SK-N-SH (cell line): ENCODE data around the gene NR1H2. TPM values are rescaled to one million over a fixed set of nuclear protein-coding genes. Genes with fewer than 3 reads are reported as not detected.

ENCODE experiments used
- CTCF ChIA-PET: fragments of 300-600, 350-600 bp; formaldehyde crosslinking; extraction: SDS; loops from one replicate; lab custom pipeline; 2021; lab: Yijun Ruan, JAX
- POLR2A ChIA-PET: fragments of 350-600 bp; sonication (Branson Sonifier 250); formaldehyde crosslinking; extraction: SDS; loops from one replicate; lab custom pipeline; 2020; ENCODE audit warnings: antibody characterized with exemption, inconsistent platforms; lab: Yijun Ruan, JAX
- DNase-seq: peaks from one replicate; pipeline ENCODE4 v3.0.0; 2012
- H2AFZ ChIP-seq: fragments of 200-600 bp; sonication (generic); 2 replicates; pipeline ENCODE4 v1.8.1; 2016; ENCODE audit warnings: antibody characterized with exemption, mild to moderate bottlenecking, low read depth
- H3F3A ChIP-seq: fragments of 200-600 bp; sonication (generic); replicated peaks from 2 replicates; pipeline ENCODE3; 2016; ENCODE audit warnings: antibody characterized with exemption, mild to moderate bottlenecking; ENCODE audit not compliant: insufficient read depth
- H3K27ac ChIP-seq, 2 experiments: fragments of 200-500 bp in 1 of 2; fragments of 200-600 bp in 1 of 2; sonication (Bioruptor generic) in 1 of 2; sonication (generic), shearing (Covaris generic) in 1 of 2; 2 replicates each; pipeline versions ENCODE4 v1.5.1 to v1.6.1; 2014 to 2016; ENCODE audit warnings: low read depth in 2 of 2, inconsistent platforms in 1 of 2, low read length in 1 of 2, mild to moderate bottlenecking in 1 of 2, mixed read lengths in 1 of 2
- H3K27me3 ChIP-seq: fragments of 200-600 bp; sonication (generic), shearing (Covaris generic); 2 replicates; pipeline ENCODE4 v1.6.1; 2016; ENCODE audit warnings: mixed run types; ENCODE audit not compliant: insufficient read depth
- H3K36me3 ChIP-seq, 2 experiments: fragments of 200-500 bp in 1 of 2; fragments of 200-600 bp in 1 of 2; sonication (Bioruptor generic) in 1 of 2; sonication (generic) in 1 of 2; replicated peaks in 1 of 2; 2 replicates each; pipeline versions ENCODE3 to v1.5.1; 2014 to 2016; ENCODE audit warnings: low read length in 1 of 2, mild to moderate bottlenecking in 1 of 2; ENCODE audit not compliant: insufficient read depth in 2 of 2, control insufficient read depth in 1 of 2
- H3K4me1 ChIP-seq, 2 experiments: fragments of 200-500 bp in 1 of 2; fragments of 200-600 bp in 1 of 2; sonication (Bioruptor generic) in 1 of 2; sonication (generic), shearing (Covaris generic) in 1 of 2; 2 replicates each; pipeline versions ENCODE4 v1.5.1 to v1.6.1; 2014 to 2016; ENCODE audit warnings: low read depth in 1 of 2, low read length in 1 of 2, mixed run types in 1 of 2; ENCODE audit not compliant: insufficient read depth in 2 of 2, control insufficient read depth in 1 of 2
- H3K4me2 ChIP-seq: fragments of 200-600 bp; sonication (generic), shearing (Covaris generic); 2 replicates; pipeline ENCODE4 v1.6.1; 2017; ENCODE audit warnings: mixed run types
- H3K4me3 ChIP-seq, 2 experiments: fragments of 200-500 bp in 1 of 2; fragments of 200-600 bp in 1 of 2; sonication (Bioruptor generic) in 1 of 2; sonication (generic), shearing (Covaris generic) in 1 of 2; 2 replicates each; pipeline versions ENCODE4 v1.5.1 to v1.8.1; 2014 to 2016; ENCODE audit warnings: low read depth in 2 of 2, inconsistent platforms in 1 of 2, low read length in 1 of 2, mild to moderate bottlenecking in 1 of 2, mixed read lengths in 1 of 2, moderate library complexity in 1 of 2
- H3K79me2 ChIP-seq: fragments of 200-600 bp; sonication (generic); 2 replicates; pipeline ENCODE4 v1.8.1; 2017; ENCODE audit warnings: mild to moderate bottlenecking; ENCODE audit not compliant: insufficient read depth
- H3K9ac ChIP-seq: fragments of 200-600 bp; sonication (generic); 2 replicates; pipeline ENCODE4 v1.6.1; 2017; ENCODE audit warnings: mixed run types
- H3K9me2 ChIP-seq: fragments of 200-600 bp; sonication (generic); 2 replicates; pipeline ENCODE4 v1.6.1; 2017; ENCODE audit warnings: mixed run types
- H3K9me3 ChIP-seq: fragments of 200-600 bp; sonication (generic); 2 replicates; pipeline ENCODE4 v1.6.1; 2017; ENCODE audit warnings: mixed run types, mild to moderate bottlenecking, moderate library complexity
- H4K20me1 ChIP-seq: fragments of 200-600 bp; sonication (generic); 2 replicates; pipeline ENCODE4 v1.6.1; 2017; ENCODE audit warnings: mild to moderate bottlenecking, mixed run types; ENCODE audit not compliant: insufficient read depth
- ELF1 ChIP-seq: IDR thresholded peaks from 2 replicates; pipeline ENCODE4 v1.4.0; 2012
- EZH2phosphoT487 ChIP-seq: fragments of 200-600 bp; sonication (generic); IDR thresholded peaks from 2 replicates; pipeline ENCODE4 v1.6.1; 2017; ENCODE audit warnings: low read depth, mixed run types, mild to moderate bottlenecking, antibody characterized with exemption, moderate library complexity, borderline replicate concordance
- FOSL2 ChIP-seq: IDR thresholded peaks from 2 replicates; pipeline ENCODE4 v1.4.0; 2012; ENCODE audit warnings: low read depth, mild to moderate bottlenecking, moderate library complexity, borderline replicate concordance
- FOXJ3 ChIP-seq: sonication (generic); formaldehyde crosslinking; IDR thresholded peaks from 2 replicates; pipeline ENCODE4 v1.5.1; 2020; ENCODE audit warnings: mild to moderate bottlenecking, missing genetic modification reagents
- FOXM1 ChIP-seq: IDR thresholded peaks from 2 replicates; pipeline ENCODE4 v1.4.0; 2012; ENCODE audit warnings: low read depth, mild to moderate bottlenecking
- GABPA ChIP-seq: IDR thresholded peaks from 2 replicates; pipeline ENCODE4 v1.4.0; 2012; ENCODE audit warnings: low read depth, mild to moderate bottlenecking
- GATA2 ChIP-seq: sonication (generic); formaldehyde crosslinking; IDR thresholded peaks from 2 replicates; pipeline ENCODE4 v1.5.0; 2020; ENCODE audit warnings: mild to moderate bottlenecking, missing genetic modification reagents
- JUND ChIP-seq: IDR thresholded peaks from 2 replicates; pipeline ENCODE4 v1.4.0; 2012
- MEF2A ChIP-seq: IDR thresholded peaks from 2 replicates; pipeline ENCODE4 v1.4.0; 2012; ENCODE audit warnings: low read depth, borderline replicate concordance
- NFIC ChIP-seq: IDR thresholded peaks from 2 replicates; pipeline ENCODE4 v1.4.0; 2012; ENCODE audit warnings: borderline replicate concordance
- NRF1 ChIP-seq: IDR thresholded peaks from 2 replicates; pipeline ENCODE4 v1.6.1; 2012; ENCODE audit warnings: low read depth, mild to moderate bottlenecking, low read length
- RAD21 ChIP-seq: IDR thresholded peaks from 2 replicates; pipeline ENCODE4 v1.6.1; 2012; ENCODE audit warnings: mild to moderate bottlenecking, low read length
- RXRA ChIP-seq: IDR thresholded peaks from 2 replicates; pipeline ENCODE4 v1.4.0; 2012; ENCODE audit warnings: low read depth, mild to moderate bottlenecking, borderline replicate concordance
- SMC3 ChIP-seq: IDR thresholded peaks from 2 replicates; pipeline ENCODE4 v1.6.1; 2012; ENCODE audit warnings: low read depth, low read length, improper control_type of control experiment
- TAF1 ChIP-seq: IDR thresholded peaks from 2 replicates; pipeline ENCODE4 v1.6.1; 2012; ENCODE audit warnings: low read depth, mild to moderate bottlenecking, low read length, moderate library complexity, borderline replicate concordance
- TCF12 ChIP-seq: IDR thresholded peaks from 2 replicates; pipeline ENCODE4 v1.4.0; 2012
- WGBS: methylation state at CpG from one replicate; pipeline ENCODE4 v1.1.6; 2017; ENCODE audit warnings: low lambda C conversion rate; 5-methylcytosine and 5-hydroxymethylcytosine counted together
- polyA plus RNA-seq, 3 experiments: library from polyadenylated mRNA; depleted of rRNA; stranded (reverse); fragments of >200 nt; gene quantifications; 2 replicates each; pipeline ENCODE4 v1.2.3, GENCODE V29; 2012
- TF ChIP-seq, protein P1 (sequence below): IDR thresholded peaks from 2 replicates; pipeline ENCODE4 v1.6.1; 2012; ENCODE audit warnings: mild to moderate bottlenecking, low read depth, low read length, moderate library complexity
- TF ChIP-seq, protein P2 (sequence below): fragments of 150-350 bp; IDR thresholded peaks from 2 replicates; pipeline ENCODE4 v1.6.1; 2016; ENCODE audit warnings: mild to moderate bottlenecking, low read depth, low read length

The NR1H2 gene
- polyA plus RNA-seq, 1 of the 3 experiments (the other 2 are of a cell fraction): 108 TPM

DNA sequence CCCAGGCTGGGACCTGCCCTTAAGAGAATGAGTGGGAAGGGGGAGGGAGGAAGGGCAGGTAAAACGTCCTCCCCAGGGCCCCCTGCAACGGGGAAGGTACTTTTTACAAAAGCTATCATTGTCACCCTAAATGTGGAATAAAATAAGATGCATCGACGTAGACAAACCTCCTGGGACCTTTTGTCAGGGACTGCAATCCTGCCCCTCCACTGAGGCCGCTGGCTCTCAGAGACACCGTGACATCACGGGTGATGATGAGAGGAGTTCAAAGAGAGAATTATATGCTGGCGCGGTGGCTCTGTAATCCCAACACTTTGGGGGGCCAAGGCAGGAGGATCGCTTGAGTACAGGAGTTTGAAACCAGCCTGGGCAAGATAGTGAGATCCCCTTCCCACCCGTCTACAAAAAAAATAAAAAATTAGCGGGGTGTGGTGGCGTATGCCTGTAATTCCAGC is 54.7 kb downstream of the NR1H2 start:
- Histone ChIP-seq H3K9me2 (no peaks in the 10 kb centered on the region), H3K4me1 (peaks cover 0 to 19% of the 10 kb centered on the region in 2 experiments; a peak in 1 of 4 replicates), H2AFZ (no peak overlapping the region)
- 54% methylated on average over 13 of the region's 13 CpGs for WGBS
- CTCF ChIA-PET: interaction anchor here (1.1 to 1.6 kb wide), 2 partner anchors 62 to 74 kb away, joined by 3 to 5 read pairs; no protein-coding TSS in a partner anchor
- TF ChIP-seq ELF1 (no peak), RXRA (no peak), FOXJ3 (CRISPR knock-in tag) (no peak), NRF1 (no peak), RAD21 (no peak), JUND (no peak), MEF2A (no peak), TCF12 (no peak), SMC3 (no peak), FOSL2 (no peak), NFIC (no peak), GABPA (no peak), EZH2phosphoT487 (no peak), GATA2 (CRISPR knock-in tag) (no peak), TAF1 (no peak), FOXM1 (no peak)
- TF ChIP-seq, protein P1, sequence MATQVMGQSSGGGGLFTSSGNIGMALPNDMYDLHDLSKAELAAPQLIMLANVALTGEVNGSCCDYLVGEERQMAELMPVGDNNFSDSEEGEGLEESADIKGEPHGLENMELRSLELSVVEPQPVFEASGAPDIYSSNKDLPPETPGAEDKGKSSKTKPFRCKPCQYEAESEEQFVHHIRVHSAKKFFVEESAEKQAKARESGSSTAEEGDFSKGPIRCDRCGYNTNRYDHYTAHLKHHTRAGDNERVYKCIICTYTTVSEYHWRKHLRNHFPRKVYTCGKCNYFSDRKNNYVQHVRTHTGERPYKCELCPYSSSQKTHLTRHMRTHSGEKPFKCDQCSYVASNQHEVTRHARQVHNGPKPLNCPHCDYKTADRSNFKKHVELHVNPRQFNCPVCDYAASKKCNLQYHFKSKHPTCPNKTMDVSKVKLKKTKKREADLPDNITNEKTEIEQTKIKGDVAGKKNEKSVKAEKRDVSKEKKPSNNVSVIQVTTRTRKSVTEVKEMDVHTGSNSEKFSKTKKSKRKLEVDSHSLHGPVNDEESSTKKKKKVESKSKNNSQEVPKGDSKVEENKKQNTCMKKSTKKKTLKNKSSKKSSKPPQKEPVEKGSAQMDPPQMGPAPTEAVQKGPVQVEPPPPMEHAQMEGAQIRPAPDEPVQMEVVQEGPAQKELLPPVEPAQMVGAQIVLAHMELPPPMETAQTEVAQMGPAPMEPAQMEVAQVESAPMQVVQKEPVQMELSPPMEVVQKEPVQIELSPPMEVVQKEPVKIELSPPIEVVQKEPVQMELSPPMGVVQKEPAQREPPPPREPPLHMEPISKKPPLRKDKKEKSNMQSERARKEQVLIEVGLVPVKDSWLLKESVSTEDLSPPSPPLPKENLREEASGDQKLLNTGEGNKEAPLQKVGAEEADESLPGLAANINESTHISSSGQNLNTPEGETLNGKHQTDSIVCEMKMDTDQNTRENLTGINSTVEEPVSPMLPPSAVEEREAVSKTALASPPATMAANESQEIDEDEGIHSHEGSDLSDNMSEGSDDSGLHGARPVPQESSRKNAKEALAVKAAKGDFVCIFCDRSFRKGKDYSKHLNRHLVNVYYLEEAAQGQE: no peak
- TF ChIP-seq, protein P2, sequence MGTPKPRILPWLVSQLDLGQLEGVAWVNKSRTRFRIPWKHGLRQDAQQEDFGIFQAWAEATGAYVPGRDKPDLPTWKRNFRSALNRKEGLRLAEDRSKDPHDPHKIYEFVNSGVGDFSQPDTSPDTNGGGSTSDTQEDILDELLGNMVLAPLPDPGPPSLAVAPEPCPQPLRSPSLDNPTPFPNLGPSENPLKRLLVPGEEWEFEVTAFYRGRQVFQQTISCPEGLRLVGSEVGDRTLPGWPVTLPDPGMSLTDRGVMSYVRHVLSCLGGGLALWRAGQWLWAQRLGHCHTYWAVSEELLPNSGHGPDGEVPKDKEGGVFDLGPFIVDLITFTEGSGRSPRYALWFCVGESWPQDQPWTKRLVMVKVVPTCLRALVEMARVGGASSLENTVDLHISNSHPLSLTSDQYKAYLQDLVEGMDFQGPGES: no peak
- TF ChIP-seq, all 33 proteins: peak for 0
- Histone ChIP-seq H3F3A (no peaks in the 10 kb centered on the region), H3K79me2 (no peaks in the 10 kb centered on the region), H3K4me2 (0 out of 2 replicates have a peak overlapping the region, but pooled peaks have one; percentile 83), H3K4me3 (no peak overlapping the region; a peak in 1 of 4 replicates), H4K20me1 (no peaks in the 10 kb centered on the region), H3K9me3 (no peaks in the 10 kb centered on the region), H3K9ac (no peak overlapping the region), H3K36me3 (no peaks in the 10 kb centered on the region), H3K27ac (no peak overlapping the region), H3K27me3 (peaks cover 26% of the 10 kb centered on the region)
- POLR2A ChIA-PET: no interaction called here
- no peak for DNase-seq
